ENCODE measurements around the gene CNOT1.
"Not testable (repeated sequence)": the region's sequence is repeated elsewhere in the genome, so short reads cannot be mapped to it uniquely, and the experiment has no call there.

The CNOT1 gene

GRCh38 chr16:58629733-58630640 is at the start of gene CNOT1:
Gene CNOT1 (minus strand): TSS chr16:58629826. CDS start chr16:58599337, 30,489 bp downstream.
- FAIRE-seq, result no peak

GRCh38 chr16:58678716-58679115 is 49.1 kb upstream of the CNOT1 start:
- FAIRE-seq, result no peak

- no peak for FAIRE-seq
Observed at GRCh38 chr16:58678269-58678668, 48.6 kb upstream of the CNOT1 start.

- FAIRE-seq, result no peak
Observed at GRCh38 chr16:58670946-58671583, 41.4 kb upstream of the CNOT1 start.

GRCh38 chr16:58670177-58670576 is 40.6 kb upstream of the CNOT1 start:
- FAIRE-seq, result no peak

GRCh38 chr16:58665200-58665599 is 35.6 kb upstream of the CNOT1 start:
- FAIRE-seq, result no peak

- no peak for FAIRE-seq
Observed at GRCh38 chr16:58661199-58661830, 31.7 kb upstream of the CNOT1 start.

GRCh38 chr16:58659911-58660310 is 30.3 kb upstream of the CNOT1 start:
- not testable (repeated sequence) for FAIRE-seq

- no peak for FAIRE-seq
Observed at GRCh38 chr16:58658796-58659211, 29.2 kb upstream of the CNOT1 start.

- FAIRE-seq, result no peak
Observed at GRCh38 chr16:58656899-58657298, 27.3 kb upstream of the CNOT1 start.

GRCh38 chr16:58655215-58655596 is 25.6 kb upstream of the CNOT1 start:
- no peak for FAIRE-seq

GRCh38 chr16:58654560-58655214 is 25.1 kb upstream of the CNOT1 start:
- FAIRE-seq, result no peak

GRCh38 chr16:58652741-58653140 is 23.1 kb upstream of the CNOT1 start:
- no peak for FAIRE-seq

GRCh38 chr16:58651965-58652348 is 22.3 kb upstream of the CNOT1 start:
- FAIRE-seq, result no peak

- FAIRE-seq, result no peak
Observed at GRCh38 chr16:58649707-58650106, 20.1 kb upstream of the CNOT1 start.

- FAIRE-seq, result no peak
Observed at GRCh38 chr16:58647107-58647506, 17.5 kb upstream of the CNOT1 start.

GRCh38 chr16:58644765-58645487 is 15.3 kb upstream of the CNOT1 start:
- FAIRE-seq, result no peak

- no peak for FAIRE-seq
Observed at GRCh38 chr16:58644108-58644507, 14.5 kb upstream of the CNOT1 start.

GRCh38 chr16:58640949-58641348 is 11.3 kb upstream of the CNOT1 start:
- no peak for FAIRE-seq

- FAIRE-seq, result no peak
Observed at GRCh38 chr16:58639836-58640235, 10.2 kb upstream of the CNOT1 start.

- no peak for FAIRE-seq
Observed at GRCh38 chr16:58639230-58639629, 9.6 kb upstream of the CNOT1 start.

Measured in colon (tissue), 2 donors.